Calu3 (cell line): ENCODE data around the gene SKIC8. TPM values are rescaled to one million over a fixed set of nuclear protein-coding genes. Genes with fewer than 3 reads are reported as not detected.

Source experiments
- BruUV-seq: library from RNA; stranded (reverse); fragments of 400-500 nt; replicated peaks from 2 replicates; lab custom pipeline; 2021; lab: Mats Ljungman, UMichigan
- CTCF ChIA-PET: fragments of 300-600 bp; sonication (Branson Sonifier 250); formaldehyde crosslinking; loops from one replicate; lab custom pipeline; 2022; ENCODE audit warnings: antibody characterized with exemption; lab: Charles Lee
- DNase-seq: peaks from one replicate; pipeline ENCODE4 v3.0.0; 2022
- H3K27ac Mint-ChIP-seq: one replicate; pipeline ENCODE4 v1.8.0; 2022; ENCODE audit warnings: mixed read lengths; ENCODE audit not compliant: unreplicated experiment
- H3K27me3 Mint-ChIP-seq: one replicate; pipeline ENCODE4 v1.8.0; 2022; ENCODE audit warnings: mixed read lengths; ENCODE audit not compliant: unreplicated experiment
- H3K36me3 Mint-ChIP-seq: one replicate; pipeline ENCODE4 v1.8.0; 2022; ENCODE audit warnings: mild to moderate bottlenecking, moderate library complexity, mixed read lengths; ENCODE audit not compliant: insufficient read depth, unreplicated experiment
- H3K4me1 Mint-ChIP-seq: one replicate; pipeline ENCODE4 v1.8.0; 2022; ENCODE audit warnings: mild to moderate bottlenecking, low read depth, mixed read lengths; ENCODE audit not compliant: unreplicated experiment
- H3K4me3 Mint-ChIP-seq: one replicate; pipeline ENCODE4 v1.8.0; 2022; ENCODE audit warnings: mild to moderate bottlenecking, low read depth, moderate library complexity, mixed read lengths; ENCODE audit not compliant: unreplicated experiment
- H3K9me3 Mint-ChIP-seq: one replicate; pipeline ENCODE4 v1.8.0; 2022; ENCODE audit warnings: low read depth, mixed read lengths; ENCODE audit not compliant: unreplicated experiment
- intact Hi-C: fragments of 100-400 bp; cut with micrococcal nuclease; formaldehyde crosslinking; loops from one replicate; pipeline ENCODE4 v1.10.0; 2022; ENCODE audit not compliant: unreplicated experiment
- total RNA-seq: library from RNA; stranded (reverse); gene quantifications from 2 replicates; pipeline ENCODE4 v1.2.3, GENCODE V29; 2022
- TF ChIP-seq, protein P1 (sequence below): fragments of 200-600 bp; IDR thresholded peaks from one replicate; pipeline ENCODE4 v1.8.0; 2022; ENCODE audit warnings: antibody characterized with exemption; ENCODE audit not compliant: unreplicated experiment

Gene SKIC8
- total RNA-seq, 1 experiment from 2014 or later: 67.8 TPM

DNA sequence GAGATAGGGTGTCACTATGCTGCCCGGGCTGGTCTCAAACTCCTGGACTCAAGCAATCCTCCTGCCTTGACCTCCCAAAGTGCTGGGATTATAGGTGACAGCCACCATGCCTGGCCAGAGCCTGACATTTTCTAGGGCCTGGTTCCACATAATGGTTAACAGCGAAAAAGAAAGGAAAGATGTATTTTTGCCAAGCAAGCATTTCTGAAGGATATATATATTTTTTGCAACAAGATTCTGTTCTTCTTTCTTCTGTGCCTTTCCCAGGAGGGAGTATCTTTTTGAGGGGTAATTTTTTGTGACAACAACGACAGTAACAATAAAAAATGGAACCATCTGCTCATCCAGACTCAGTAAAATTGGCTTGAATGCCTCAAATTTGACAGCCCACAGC is 43.4 kb downstream of the SKIC8 start:
- peaks cover 23% of the 10 kb centered on the region for H3K4me1 Mint-ChIP-seq
- H3K4me3 Mint-ChIP-seq: no peak overlapping the region
- no peaks in the 10 kb centered on the region for H3K27me3 Mint-ChIP-seq
- BruUV-seq: no TSS peak
- TF ChIP-seq, protein P1, sequence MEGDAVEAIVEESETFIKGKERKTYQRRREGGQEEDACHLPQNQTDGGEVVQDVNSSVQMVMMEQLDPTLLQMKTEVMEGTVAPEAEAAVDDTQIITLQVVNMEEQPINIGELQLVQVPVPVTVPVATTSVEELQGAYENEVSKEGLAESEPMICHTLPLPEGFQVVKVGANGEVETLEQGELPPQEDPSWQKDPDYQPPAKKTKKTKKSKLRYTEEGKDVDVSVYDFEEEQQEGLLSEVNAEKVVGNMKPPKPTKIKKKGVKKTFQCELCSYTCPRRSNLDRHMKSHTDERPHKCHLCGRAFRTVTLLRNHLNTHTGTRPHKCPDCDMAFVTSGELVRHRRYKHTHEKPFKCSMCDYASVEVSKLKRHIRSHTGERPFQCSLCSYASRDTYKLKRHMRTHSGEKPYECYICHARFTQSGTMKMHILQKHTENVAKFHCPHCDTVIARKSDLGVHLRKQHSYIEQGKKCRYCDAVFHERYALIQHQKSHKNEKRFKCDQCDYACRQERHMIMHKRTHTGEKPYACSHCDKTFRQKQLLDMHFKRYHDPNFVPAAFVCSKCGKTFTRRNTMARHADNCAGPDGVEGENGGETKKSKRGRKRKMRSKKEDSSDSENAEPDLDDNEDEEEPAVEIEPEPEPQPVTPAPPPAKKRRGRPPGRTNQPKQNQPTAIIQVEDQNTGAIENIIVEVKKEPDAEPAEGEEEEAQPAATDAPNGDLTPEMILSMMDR: no peak
- intact Hi-C loops: no loop called here
- H3K27ac Mint-ChIP-seq: no peak overlapping the region
- no peaks in the 10 kb centered on the region for H3K36me3 Mint-ChIP-seq
- no peak for DNase-seq
- no peaks in the 10 kb centered on the region for H3K9me3 Mint-ChIP-seq
- CTCF ChIA-PET: no interaction called here

DNA sequence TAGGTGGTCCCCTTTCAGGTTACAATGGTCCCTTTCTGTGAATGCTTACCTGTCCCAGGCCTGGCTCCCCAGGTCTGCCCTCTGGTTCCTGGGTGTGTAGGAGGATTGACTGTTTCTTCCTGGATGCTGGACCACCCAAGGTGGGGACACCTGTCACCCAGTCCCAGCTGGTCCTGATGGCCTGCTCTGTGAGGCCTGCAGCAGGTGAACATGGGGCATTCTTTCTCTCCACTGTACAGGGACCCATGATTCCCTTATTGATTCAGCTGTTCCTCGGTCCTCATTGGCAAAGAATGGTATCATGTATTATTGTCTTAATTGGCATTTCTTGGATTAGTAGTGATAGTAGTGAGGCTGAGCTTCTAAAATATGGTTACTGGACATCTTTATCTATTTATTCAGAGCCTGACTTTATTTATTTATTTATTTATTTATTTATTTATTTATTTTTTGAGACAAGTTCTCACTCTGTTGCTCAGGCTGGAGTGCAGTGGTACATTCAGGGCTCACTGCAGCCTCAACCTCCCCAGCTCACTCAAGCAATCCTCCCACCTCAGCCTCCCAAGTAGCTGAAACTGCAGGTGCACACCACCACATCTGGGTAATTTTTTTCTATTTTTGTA is 43.9 kb downstream of the SKIC8 start:
- no peak overlapping the region for H3K27ac Mint-ChIP-seq
- CTCF ChIA-PET: interaction anchor here (0.5 kb wide), 1 partner anchor 189 kb away, joined by 3 read pairs; no protein-coding TSS in a partner anchor
- H3K27me3 Mint-ChIP-seq: no peaks in the 10 kb centered on the region
- no peaks in the 10 kb centered on the region for H3K9me3 Mint-ChIP-seq
- no peak overlapping the region for H3K4me3 Mint-ChIP-seq
- TF ChIP-seq, protein P1: no peak
- intact Hi-C loops: no loop called here
- H3K4me1 Mint-ChIP-seq: peaks cover 21% of the 10 kb centered on the region
- no peaks in the 10 kb centered on the region for H3K36me3 Mint-ChIP-seq
- no peak for DNase-seq
- BruUV-seq: no TSS peak

DNA sequence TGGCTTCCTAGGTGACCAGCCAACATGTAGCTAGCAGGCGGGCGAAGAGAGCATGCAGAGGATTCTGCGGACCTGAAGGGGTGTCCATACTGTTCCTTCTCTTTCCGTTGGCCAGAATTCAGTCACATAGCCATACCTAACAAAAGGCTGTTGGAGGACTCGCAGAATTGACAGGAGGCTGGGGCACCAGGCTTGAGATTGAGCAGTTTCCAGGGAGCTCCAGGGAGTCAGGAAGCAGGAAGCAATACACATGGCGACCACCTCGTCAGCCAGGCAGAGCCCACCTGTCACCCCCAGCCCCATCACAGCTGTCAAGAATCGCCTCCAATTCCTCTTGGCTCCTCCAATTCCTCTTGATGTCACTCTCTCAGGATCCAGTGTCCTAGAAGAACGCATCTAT is 48.3 kb downstream of the SKIC8 start:
- BruUV-seq: no TSS peak
- H3K27ac Mint-ChIP-seq: no peak overlapping the region
- intact Hi-C loops: no loop called here
- DNase-seq: no peak
- no peaks in the 10 kb centered on the region for H3K36me3 Mint-ChIP-seq
- TF ChIP-seq, protein P1: no peak
- CTCF ChIA-PET: interaction anchor here (0.6 kb wide), 1 partner anchor 9 kb away, joined by 3 read pairs; no protein-coding TSS in a partner anchor
- H3K9me3 Mint-ChIP-seq: no peaks in the 10 kb centered on the region
- peaks cover 11% of the 10 kb centered on the region for H3K4me1 Mint-ChIP-seq
- peaks cover 20% of the 10 kb centered on the region for H3K27me3 Mint-ChIP-seq
- H3K4me3 Mint-ChIP-seq: no peak overlapping the region

DNA sequence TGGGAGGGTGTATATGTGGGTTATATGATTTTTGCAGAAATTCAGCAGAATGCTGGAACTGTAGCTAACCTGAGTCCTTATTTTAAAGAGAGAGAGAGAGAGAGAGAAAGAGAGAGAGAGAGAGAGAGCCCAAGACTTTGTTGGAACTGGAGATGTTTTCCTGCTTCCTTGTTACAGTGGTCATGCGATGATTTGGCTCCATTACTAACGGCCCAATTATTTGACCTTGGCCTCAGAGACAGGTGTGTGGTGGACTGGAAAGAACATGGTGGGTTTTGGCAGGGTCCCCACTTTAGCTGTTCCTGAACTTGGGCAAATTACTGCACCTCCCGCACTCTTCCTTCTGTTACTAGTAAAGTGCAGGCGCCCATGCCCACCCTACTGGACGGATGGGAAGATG is 50.3 kb downstream of the SKIC8 start:
- intact Hi-C loops: no loop called here
- no peaks in the 10 kb centered on the region for H3K36me3 Mint-ChIP-seq
- peaks cover 11% of the 10 kb centered on the region for H3K4me1 Mint-ChIP-seq
- CTCF ChIA-PET: no interaction called here
- H3K4me3 Mint-ChIP-seq: no peak overlapping the region
- BruUV-seq: no TSS peak
- DNase-seq: no peak
- no peaks in the 10 kb centered on the region for H3K9me3 Mint-ChIP-seq
- H3K27ac Mint-ChIP-seq: no peak overlapping the region
- H3K27me3 Mint-ChIP-seq: peaks cover 20% of the 10 kb centered on the region
- TF ChIP-seq, protein P1: no peak
